H1 (cell line): ENCODE data around the gene DSTYK. TPM values are rescaled to one million over a fixed set of nuclear protein-coding genes. Genes with fewer than 3 reads are reported as not detected.

Experiments used
- JUN ChIP-seq: IDR thresholded peaks from 2 replicates; pipeline ENCODE4 v1.6.1; 2011; ENCODE audit warnings: low read depth, mild to moderate bottlenecking, improper control_type of control experiment, low read length
- KDM4A ChIP-seq: IDR thresholded peaks from one replicate; pipeline ENCODE4 v1.7.1; 2012; ENCODE audit warnings: low read depth, mild to moderate bottlenecking, moderate library complexity, low read length, inconsistent platforms; ENCODE audit not compliant: severe bottlenecking
- RNF2 ChIP-seq: fragments of 200-900, 300-1000 bp; sonication (generic); IDR thresholded peaks from 2 replicates; pipeline ENCODE4 v1.7.1; 2016; ENCODE audit warnings: borderline replicate concordance, low read depth, mild to moderate bottlenecking, antibody characterized with exemption, low read length; ENCODE audit not compliant: poor library complexity, severe bottlenecking; ENCODE audit errors: missing control alignments
- SAP30 ChIP-seq: fragments of 300-600 bp; sonication (generic); IDR thresholded peaks from 2 replicates; pipeline ENCODE4 v1.7.1; 2012; ENCODE audit warnings: low read length, moderate library complexity, mild to moderate bottlenecking, inconsistent platforms; ENCODE audit not compliant: insufficient read depth, insufficient replicate concordance
- SP1 ChIP-seq: IDR thresholded peaks from 2 replicates; pipeline ENCODE4 v1.6.1; 2011; ENCODE audit warnings: low read depth, low read length
- SP2 ChIP-seq: IDR thresholded peaks from 2 replicates; pipeline ENCODE4 v1.6.1; 2012; ENCODE audit warnings: mild to moderate bottlenecking, low read length, inconsistent platforms
- SP4 ChIP-seq: IDR thresholded peaks from 2 replicates; pipeline ENCODE4 v1.6.1; 2012; ENCODE audit warnings: low read length, inconsistent platforms
- YY1 ChIP-seq: IDR thresholded peaks from 2 replicates; pipeline ENCODE4 v1.6.1; 2011; ENCODE audit warnings: low read depth, mild to moderate bottlenecking, low read length
- polyA plus RNA-seq, 7 experiments: library from polyadenylated mRNA; depleted of rRNA in 3 of 7; stranded (reverse) in 5 of 7; unstranded in 2 of 7; fragments of >200 nt in 5 of 7; fragments of 200-250 nt in 2 of 7; gene quantifications; 1 replicate in 5 of 7; 2 replicates in 1 of 7; 4 replicates in 1 of 7; pipeline versions ENCODE4 v1.2.1 to v1.2.3, GENCODE V29; 2011 to 2013; ENCODE audit warnings: missing spikeins in 2 of 7, mixed read lengths in 2 of 7
- total RNA-seq: library from RNA; stranded (reverse); fragmentation: NEBNext Ultra II Directional; extraction: Animal tissue kit (Norgen Biotek cat#: 25700); gene quantifications from 2 replicates; pipeline ENCODE4 v1.2.1, GENCODE V29; 2021
- TF ChIP-seq, protein P1 (sequence below): fragments of 300-600 bp; sonication (generic); IDR thresholded peaks from 2 replicates; pipeline ENCODE4 v1.7.1; 2012; ENCODE audit warnings: low read length, moderate library complexity, mild to moderate bottlenecking, inconsistent platforms; ENCODE audit not compliant: insufficient replicate concordance

Gene DSTYK
- total and polyA plus RNA-seq, 2 of the 8 experiments (the other 6 are each of a cell fraction or from before 2014, with no cell fraction given) = 2.7 to 8.5 TPM

GRCh38 chr1:205191622-205192021 lies 19.9 kb downstream of the DSTYK start (continued):
- TF ChIP-seq JUN (no peak), SP4 (no peak), KDM4A (no peak), RNF2 (no peak), YY1 (no peak), SAP30 (no peak), SP1 (0 out of 2 replicates have a peak, but pooled peaks have one; percentile 50), SP2 (no peak)
- TF ChIP-seq, protein P1, sequence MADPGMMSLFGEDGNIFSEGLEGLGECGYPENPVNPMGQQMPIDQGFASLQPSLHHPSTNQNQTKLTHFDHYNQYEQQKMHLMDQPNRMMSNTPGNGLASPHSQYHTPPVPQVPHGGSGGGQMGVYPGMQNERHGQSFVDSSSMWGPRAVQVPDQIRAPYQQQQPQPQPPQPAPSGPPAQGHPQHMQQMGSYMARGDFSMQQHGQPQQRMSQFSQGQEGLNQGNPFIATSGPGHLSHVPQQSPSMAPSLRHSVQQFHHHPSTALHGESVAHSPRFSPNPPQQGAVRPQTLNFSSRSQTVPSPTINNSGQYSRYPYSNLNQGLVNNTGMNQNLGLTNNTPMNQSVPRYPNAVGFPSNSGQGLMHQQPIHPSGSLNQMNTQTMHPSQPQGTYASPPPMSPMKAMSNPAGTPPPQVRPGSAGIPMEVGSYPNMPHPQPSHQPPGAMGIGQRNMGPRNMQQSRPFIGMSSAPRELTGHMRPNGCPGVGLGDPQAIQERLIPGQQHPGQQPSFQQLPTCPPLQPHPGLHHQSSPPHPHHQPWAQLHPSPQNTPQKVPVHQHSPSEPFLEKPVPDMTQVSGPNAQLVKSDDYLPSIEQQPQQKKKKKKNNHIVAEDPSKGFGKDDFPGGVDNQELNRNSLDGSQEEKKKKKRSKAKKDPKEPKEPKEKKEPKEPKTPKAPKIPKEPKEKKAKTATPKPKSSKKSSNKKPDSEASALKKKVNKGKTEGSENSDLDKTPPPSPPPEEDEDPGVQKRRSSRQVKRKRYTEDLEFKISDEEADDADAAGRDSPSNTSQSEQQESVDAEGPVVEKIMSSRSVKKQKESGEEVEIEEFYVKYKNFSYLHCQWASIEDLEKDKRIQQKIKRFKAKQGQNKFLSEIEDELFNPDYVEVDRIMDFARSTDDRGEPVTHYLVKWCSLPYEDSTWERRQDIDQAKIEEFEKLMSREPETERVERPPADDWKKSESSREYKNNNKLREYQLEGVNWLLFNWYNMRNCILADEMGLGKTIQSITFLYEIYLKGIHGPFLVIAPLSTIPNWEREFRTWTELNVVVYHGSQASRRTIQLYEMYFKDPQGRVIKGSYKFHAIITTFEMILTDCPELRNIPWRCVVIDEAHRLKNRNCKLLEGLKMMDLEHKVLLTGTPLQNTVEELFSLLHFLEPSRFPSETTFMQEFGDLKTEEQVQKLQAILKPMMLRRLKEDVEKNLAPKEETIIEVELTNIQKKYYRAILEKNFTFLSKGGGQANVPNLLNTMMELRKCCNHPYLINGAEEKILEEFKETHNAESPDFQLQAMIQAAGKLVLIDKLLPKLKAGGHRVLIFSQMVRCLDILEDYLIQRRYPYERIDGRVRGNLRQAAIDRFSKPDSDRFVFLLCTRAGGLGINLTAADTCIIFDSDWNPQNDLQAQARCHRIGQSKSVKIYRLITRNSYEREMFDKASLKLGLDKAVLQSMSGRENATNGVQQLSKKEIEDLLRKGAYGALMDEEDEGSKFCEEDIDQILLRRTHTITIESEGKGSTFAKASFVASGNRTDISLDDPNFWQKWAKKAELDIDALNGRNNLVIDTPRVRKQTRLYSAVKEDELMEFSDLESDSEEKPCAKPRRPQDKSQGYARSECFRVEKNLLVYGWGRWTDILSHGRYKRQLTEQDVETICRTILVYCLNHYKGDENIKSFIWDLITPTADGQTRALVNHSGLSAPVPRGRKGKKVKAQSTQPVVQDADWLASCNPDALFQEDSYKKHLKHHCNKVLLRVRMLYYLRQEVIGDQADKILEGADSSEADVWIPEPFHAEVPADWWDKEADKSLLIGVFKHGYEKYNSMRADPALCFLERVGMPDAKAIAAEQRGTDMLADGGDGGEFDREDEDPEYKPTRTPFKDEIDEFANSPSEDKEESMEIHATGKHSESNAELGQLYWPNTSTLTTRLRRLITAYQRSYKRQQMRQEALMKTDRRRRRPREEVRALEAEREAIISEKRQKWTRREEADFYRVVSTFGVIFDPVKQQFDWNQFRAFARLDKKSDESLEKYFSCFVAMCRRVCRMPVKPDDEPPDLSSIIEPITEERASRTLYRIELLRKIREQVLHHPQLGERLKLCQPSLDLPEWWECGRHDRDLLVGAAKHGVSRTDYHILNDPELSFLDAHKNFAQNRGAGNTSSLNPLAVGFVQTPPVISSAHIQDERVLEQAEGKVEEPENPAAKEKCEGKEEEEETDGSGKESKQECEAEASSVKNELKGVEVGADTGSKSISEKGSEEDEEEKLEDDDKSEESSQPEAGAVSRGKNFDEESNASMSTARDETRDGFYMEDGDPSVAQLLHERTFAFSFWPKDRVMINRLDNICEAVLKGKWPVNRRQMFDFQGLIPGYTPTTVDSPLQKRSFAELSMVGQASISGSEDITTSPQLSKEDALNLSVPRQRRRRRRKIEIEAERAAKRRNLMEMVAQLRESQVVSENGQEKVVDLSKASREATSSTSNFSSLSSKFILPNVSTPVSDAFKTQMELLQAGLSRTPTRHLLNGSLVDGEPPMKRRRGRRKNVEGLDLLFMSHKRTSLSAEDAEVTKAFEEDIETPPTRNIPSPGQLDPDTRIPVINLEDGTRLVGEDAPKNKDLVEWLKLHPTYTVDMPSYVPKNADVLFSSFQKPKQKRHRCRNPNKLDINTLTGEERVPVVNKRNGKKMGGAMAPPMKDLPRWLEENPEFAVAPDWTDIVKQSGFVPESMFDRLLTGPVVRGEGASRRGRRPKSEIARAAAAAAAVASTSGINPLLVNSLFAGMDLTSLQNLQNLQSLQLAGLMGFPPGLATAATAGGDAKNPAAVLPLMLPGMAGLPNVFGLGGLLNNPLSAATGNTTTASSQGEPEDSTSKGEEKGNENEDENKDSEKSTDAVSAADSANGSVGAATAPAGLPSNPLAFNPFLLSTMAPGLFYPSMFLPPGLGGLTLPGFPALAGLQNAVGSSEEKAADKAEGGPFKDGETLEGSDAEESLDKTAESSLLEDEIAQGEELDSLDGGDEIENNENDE = no peak
